ENCODE data around the gene GLG1. TPM values are rescaled to one million over a fixed set of nuclear protein-coding genes. Genes with fewer than 3 reads are reported as not detected.

Gene GLG1
- total and polyA plus RNA-seq, 2 donors (not counting 3 experiments of a cell fraction or from before 2014, with no cell fraction given) = 86.3 to 165 TPM

GRCh38 chr16:74650966-74651567 is 44.2 kb upstream of the GLG1 start:
- Histone ChIP-seq H3K9me1 (replicated peaks; ENCODE audit: control insufficient read depth, extremely low read depth, insufficient read depth, low read length) (no peaks in the 10 kb centered on the region), H3K4me2 (ENCODE audit: insufficient read depth, low read length) (no peak overlapping the region), H3K79me2 (ENCODE audit: control insufficient read depth, insufficient read depth, low read length) (peaks cover 58% of the 10 kb centered on the region), H2AFZ (ENCODE audit: low read depth, low read length) (no peak overlapping the region), H3K36me3 (ENCODE audit: control insufficient read depth in 2 of 2, extremely low read depth in 1 of 2, insufficient read depth in 2 of 2, low read length in 2 of 2) (peaks cover 12 to 17% of the 10 kb centered on the region in 2 experiments), H3K4me1 (ENCODE audit: control insufficient read depth, extremely low read depth, insufficient read depth, low read length) (peaks cover 5% of the 10 kb centered on the region), H4K20me1 (replicated peaks; ENCODE audit: control insufficient read depth, extremely low read depth, insufficient read depth, low read length) (peaks cover 4% of the 10 kb centered on the region), H3K9me3 (replicated peaks; ENCODE audit: control insufficient read depth, insufficient read depth, low read length) (no peaks in the 10 kb centered on the region), H3K9ac (replicated peaks; ENCODE audit: extremely low read depth, insufficient read depth, low read length) (no peak overlapping the region), H3K27ac (ENCODE audit: insufficient read depth, low read depth, low read length) (no peak overlapping the region), H3K4me3 (replicated peaks in 1 of 3; ENCODE audit: insufficient read depth in 1 of 3, low read depth in 1 of 3, low read length in 3 of 3) (no peak overlapping the region), H3K27me3 (ENCODE audit: control insufficient read depth in 2 of 2, insufficient read depth in 2 of 2, low read length in 2 of 2) (no peaks in the 10 kb centered on the region)
- FAIRE-seq (no peak), DNase-seq (ENCODE audit: low read depth, low spot score) (peak; percentile 27)
- no TSS peak for BruUV-seq (replicated peaks)
- dilution Hi-C loops (cut with MboI; ENCODE audit: extremely low pct_ligation_motif_present, low sequenced_read_pairs) (no loop called here), intact Hi-C loops (cut with micrococcal nuclease) (no loop called here)
- ChIA-PET POLR2A (interaction anchor here (0.6 kb wide), 1 partner anchor 16 kb away, joined by 3 read pairs; the partner anchor contains the start of gene RFWD3), CTCF (interaction anchor here (0.8 to 2.5 kb wide), 24 partner anchors 9 to 343 kb away, joined by 3 to 17 read pairs (median 4); partner anchors contain the start of gene RFWD3)
- no peak for TF ChIP-seq GATA2 (IDR thresholded peaks at IDR 0.05; ENCODE audit: insufficient read depth, insufficient read length, low read depth, low read length)
- no peak for TF ChIP-seq POLR2AphosphoS5 (IDR thresholded peaks at IDR 0.05; ENCODE audit: insufficient read depth, low read depth, low read length)
- TF ChIP-seq, protein P1, sequence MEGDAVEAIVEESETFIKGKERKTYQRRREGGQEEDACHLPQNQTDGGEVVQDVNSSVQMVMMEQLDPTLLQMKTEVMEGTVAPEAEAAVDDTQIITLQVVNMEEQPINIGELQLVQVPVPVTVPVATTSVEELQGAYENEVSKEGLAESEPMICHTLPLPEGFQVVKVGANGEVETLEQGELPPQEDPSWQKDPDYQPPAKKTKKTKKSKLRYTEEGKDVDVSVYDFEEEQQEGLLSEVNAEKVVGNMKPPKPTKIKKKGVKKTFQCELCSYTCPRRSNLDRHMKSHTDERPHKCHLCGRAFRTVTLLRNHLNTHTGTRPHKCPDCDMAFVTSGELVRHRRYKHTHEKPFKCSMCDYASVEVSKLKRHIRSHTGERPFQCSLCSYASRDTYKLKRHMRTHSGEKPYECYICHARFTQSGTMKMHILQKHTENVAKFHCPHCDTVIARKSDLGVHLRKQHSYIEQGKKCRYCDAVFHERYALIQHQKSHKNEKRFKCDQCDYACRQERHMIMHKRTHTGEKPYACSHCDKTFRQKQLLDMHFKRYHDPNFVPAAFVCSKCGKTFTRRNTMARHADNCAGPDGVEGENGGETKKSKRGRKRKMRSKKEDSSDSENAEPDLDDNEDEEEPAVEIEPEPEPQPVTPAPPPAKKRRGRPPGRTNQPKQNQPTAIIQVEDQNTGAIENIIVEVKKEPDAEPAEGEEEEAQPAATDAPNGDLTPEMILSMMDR (IDR thresholded peaks at IDR 0.05; ENCODE audit: extremely low read depth in 1 of 2, insufficient read depth in 1 of 2, low read depth in 1 of 2, low read length in 2 of 2) = peak in 1 of 2 donors; percentile 27

Data from endothelial cell of umbilical vein (primary cell).